Measurements from ENCODE around the gene CAPRIN2. TPM values are rescaled to one million over a fixed set of nuclear protein-coding genes. Genes with fewer than 3 reads are reported as not detected.

CAPRIN2 gene
- total and polyA plus RNA-seq, 2 experiments from 2014 or later, result 36.5 to 41.3 TPM

DNA sequence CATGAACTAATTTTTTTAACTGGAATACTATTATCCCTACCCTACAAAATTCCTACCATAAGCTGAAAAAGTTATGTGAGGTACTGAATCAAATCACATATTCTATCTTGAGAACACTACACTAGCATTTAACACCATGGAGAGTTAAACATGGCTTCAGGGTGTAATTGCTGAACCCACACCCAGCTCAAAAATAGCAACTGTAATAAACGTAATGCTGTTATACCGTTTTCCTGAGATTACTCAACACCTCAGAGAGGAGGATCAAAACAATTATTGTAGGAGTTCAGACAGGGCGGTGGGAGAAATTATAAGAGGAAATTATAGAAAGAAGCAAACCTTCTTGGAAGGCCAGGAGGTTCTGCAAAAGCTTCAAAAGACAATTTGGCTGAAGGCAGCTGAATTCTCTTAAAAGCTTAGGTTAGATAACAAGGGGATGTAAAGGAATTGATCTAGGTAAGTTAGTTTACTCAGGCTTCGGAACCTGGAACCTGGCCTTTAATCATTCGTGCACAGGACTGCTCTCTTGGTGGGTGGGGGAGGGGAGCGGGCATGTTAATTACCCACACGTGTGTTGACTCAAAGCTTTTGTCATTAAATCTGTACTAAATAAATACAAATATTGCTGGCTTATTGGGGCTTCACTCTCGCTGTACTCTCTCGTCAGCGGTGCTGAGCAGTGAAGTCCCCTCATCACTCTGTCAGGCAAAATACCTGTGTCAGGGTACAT, 47.0 kb downstream of the CAPRIN2 start:
- no peaks in the 10 kb centered on the region for H3K4me1 ChIP-seq (ENCODE audit: insufficient read depth)
- Mint-ChIP-seq H3K4me3 (no peak overlapping the region), H3K9me3 (no peaks in the 10 kb centered on the region), H3K36me3 (ENCODE audit: low read depth) (peaks cover 45% of the 10 kb centered on the region), H3K27me3 (ENCODE audit: insufficient read depth, low read depth, poor library complexity) (peaks cover 2% of the 10 kb centered on the region), H3K4me1 (peaks cover 8% of the 10 kb centered on the region; the same call in 1 of the 3 replicates), H3K27ac (no peak overlapping the region)
- H3F3A ChIP-seq (replicated peaks; ENCODE audit: low read depth), result no peaks in the 10 kb centered on the region
- TF ChIP-seq EZH2 (IDR thresholded peaks at IDR 0.05; ENCODE audit: low read depth, unreplicated experiment) (no peak), EZH2phosphoT487 (IDR thresholded peaks at IDR 0.05; ENCODE audit: unreplicated experiment) (no peak), ZNF114 (CRISPR knock-in tag; IDR thresholded peaks at IDR 0.05) (no peak), NANOG (IDR thresholded peaks at IDR 0.05; ENCODE audit: borderline replicate concordance) (no peak), STAT1 (IDR thresholded peaks at IDR 0.05; ENCODE audit: unreplicated experiment) (no peak), ZNF331 (CRISPR knock-in tag; IDR thresholded peaks at IDR 0.05; ENCODE audit: low read depth) (no peak), CREB1 (CRISPR knock-in tag; IDR thresholded peaks at IDR 0.05; ENCODE audit: low read depth) (no peak), JUNB (IDR thresholded peaks at IDR 0.05; ENCODE audit: unreplicated experiment) (no peak), POLR2AphosphoS5 (IDR thresholded peaks at IDR 0.05; ENCODE audit: low read depth) (no peak)
- TF ChIP-seq, protein P1, sequence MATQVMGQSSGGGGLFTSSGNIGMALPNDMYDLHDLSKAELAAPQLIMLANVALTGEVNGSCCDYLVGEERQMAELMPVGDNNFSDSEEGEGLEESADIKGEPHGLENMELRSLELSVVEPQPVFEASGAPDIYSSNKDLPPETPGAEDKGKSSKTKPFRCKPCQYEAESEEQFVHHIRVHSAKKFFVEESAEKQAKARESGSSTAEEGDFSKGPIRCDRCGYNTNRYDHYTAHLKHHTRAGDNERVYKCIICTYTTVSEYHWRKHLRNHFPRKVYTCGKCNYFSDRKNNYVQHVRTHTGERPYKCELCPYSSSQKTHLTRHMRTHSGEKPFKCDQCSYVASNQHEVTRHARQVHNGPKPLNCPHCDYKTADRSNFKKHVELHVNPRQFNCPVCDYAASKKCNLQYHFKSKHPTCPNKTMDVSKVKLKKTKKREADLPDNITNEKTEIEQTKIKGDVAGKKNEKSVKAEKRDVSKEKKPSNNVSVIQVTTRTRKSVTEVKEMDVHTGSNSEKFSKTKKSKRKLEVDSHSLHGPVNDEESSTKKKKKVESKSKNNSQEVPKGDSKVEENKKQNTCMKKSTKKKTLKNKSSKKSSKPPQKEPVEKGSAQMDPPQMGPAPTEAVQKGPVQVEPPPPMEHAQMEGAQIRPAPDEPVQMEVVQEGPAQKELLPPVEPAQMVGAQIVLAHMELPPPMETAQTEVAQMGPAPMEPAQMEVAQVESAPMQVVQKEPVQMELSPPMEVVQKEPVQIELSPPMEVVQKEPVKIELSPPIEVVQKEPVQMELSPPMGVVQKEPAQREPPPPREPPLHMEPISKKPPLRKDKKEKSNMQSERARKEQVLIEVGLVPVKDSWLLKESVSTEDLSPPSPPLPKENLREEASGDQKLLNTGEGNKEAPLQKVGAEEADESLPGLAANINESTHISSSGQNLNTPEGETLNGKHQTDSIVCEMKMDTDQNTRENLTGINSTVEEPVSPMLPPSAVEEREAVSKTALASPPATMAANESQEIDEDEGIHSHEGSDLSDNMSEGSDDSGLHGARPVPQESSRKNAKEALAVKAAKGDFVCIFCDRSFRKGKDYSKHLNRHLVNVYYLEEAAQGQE (IDR thresholded peaks at IDR 0.05; ENCODE audit: unreplicated experiment), result no peak
- TF ChIP-seq, protein P2, sequence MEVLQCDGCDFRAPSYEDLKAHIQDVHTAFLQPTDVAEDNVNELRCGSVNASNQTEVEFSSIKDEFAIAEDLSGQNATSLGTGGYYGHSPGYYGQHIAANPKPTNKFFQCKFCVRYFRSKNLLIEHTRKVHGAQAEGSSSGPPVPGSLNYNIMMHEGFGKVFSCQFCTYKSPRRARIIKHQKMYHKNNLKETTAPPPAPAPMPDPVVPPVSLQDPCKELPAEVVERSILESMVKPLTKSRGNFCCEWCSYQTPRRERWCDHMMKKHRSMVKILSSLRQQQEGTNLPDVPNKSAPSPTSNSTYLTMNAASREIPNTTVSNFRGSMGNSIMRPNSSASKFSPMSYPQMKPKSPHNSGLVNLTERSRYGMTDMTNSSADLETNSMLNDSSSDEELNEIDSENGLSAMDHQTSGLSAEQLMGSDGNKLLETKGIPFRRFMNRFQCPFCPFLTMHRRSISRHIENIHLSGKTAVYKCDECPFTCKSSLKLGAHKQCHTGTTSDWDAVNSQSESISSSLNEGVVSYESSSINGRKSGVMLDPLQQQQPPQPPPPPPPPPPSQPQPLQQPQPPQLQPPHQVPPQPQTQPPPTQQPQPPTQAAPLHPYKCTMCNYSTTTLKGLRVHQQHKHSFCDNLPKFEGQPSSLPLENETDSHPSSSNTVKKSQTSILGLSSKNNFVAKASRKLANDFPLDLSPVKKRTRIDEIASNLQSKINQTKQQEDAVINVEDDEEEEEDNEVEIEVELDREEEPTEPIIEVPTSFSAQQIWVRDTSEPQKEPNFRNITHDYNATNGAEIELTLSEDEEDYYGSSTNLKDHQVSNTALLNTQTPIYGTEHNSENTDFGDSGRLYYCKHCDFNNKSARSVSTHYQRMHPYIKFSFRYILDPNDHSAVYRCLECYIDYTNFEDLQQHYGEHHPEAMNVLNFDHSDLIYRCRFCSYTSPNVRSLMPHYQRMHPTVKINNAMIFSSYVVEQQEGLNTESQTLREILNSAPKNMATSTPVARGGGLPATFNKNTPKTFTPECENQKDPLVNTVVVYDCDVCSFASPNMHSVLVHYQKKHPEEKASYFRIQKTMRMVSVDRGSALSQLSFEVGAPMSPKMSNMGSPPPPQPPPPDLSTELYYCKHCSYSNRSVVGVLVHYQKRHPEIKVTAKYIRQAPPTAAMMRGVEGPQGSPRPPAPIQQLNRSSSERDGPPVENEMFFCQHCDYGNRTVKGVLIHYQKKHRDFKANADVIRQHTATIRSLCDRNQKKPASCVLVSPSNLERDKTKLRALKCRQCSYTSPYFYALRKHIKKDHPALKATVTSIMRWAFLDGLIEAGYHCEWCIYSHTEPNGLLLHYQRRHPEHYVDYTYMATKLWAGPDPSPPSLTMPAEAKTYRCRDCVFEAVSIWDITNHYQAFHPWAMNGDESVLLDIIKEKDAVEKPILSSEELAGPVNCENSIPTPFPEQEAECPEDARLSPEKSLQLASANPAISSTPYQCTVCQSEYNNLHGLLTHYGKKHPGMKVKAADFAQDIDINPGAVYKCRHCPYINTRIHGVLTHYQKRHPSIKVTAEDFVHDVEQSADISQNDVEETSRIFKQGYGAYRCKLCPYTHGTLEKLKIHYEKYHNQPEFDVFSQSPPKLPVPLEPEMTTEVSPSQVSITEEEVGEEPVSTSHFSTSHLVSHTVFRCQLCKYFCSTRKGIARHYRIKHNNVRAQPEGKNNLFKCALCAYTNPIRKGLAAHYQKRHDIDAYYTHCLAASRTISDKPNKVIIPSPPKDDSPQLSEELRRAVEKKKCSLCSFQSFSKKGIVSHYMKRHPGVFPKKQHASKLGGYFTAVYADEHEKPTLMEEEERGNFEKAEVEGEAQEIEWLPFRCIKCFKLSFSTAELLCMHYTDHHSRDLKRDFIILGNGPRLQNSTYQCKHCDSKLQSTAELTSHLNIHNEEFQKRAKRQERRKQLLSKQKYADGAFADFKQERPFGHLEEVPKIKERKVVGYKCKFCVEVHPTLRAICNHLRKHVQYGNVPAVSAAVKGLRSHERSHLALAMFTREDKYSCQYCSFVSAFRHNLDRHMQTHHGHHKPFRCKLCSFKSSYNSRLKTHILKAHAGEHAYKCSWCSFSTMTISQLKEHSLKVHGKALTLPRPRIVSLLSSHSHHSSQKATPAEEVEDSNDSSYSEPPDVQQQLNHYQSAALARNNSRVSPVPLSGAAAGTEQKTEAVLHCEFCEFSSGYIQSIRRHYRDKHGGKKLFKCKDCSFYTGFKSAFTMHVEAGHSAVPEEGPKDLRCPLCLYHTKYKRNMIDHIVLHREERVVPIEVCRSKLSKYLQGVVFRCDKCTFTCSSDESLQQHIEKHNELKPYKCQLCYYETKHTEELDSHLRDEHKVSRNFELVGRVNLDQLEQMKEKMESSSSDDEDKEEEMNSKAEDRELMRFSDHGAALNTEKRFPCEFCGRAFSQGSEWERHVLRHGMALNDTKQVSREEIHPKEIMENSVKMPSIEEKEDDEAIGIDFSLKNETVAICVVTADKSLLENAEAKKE (CRISPR knock-in tag; IDR thresholded peaks at IDR 0.05), result no peak
- TF ChIP-seq, protein P3, sequence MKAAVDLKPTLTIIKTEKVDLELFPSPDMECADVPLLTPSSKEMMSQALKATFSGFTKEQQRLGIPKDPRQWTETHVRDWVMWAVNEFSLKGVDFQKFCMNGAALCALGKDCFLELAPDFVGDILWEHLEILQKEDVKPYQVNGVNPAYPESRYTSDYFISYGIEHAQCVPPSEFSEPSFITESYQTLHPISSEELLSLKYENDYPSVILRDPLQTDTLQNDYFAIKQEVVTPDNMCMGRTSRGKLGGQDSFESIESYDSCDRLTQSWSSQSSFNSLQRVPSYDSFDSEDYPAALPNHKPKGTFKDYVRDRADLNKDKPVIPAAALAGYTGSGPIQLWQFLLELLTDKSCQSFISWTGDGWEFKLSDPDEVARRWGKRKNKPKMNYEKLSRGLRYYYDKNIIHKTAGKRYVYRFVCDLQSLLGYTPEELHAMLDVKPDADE (IDR thresholded peaks at IDR 0.05), result no peak
- TF ChIP-seq, protein P4, sequence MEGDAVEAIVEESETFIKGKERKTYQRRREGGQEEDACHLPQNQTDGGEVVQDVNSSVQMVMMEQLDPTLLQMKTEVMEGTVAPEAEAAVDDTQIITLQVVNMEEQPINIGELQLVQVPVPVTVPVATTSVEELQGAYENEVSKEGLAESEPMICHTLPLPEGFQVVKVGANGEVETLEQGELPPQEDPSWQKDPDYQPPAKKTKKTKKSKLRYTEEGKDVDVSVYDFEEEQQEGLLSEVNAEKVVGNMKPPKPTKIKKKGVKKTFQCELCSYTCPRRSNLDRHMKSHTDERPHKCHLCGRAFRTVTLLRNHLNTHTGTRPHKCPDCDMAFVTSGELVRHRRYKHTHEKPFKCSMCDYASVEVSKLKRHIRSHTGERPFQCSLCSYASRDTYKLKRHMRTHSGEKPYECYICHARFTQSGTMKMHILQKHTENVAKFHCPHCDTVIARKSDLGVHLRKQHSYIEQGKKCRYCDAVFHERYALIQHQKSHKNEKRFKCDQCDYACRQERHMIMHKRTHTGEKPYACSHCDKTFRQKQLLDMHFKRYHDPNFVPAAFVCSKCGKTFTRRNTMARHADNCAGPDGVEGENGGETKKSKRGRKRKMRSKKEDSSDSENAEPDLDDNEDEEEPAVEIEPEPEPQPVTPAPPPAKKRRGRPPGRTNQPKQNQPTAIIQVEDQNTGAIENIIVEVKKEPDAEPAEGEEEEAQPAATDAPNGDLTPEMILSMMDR (conservative IDR thresholded peaks at IDR 0.05; ENCODE audit: low read depth in 2 of 2), result no peak
- no peak overlapping the region for H3K27ac ChIP-seq (ENCODE audit: low read depth)
- no peak for ATAC-seq
- H3K4me2 ChIP-seq, result no peak overlapping the region
- no peaks in the 10 kb centered on the region for H3K27me3 ChIP-seq (ENCODE audit: insufficient read depth)
- no peak overlapping the region for H3K4me3 ChIP-seq
- H3K9me2 ChIP-seq (ENCODE audit: insufficient read depth), result no peaks in the 10 kb centered on the region
- DNase-seq (ENCODE audit: low spot score), result peak; percentile 13
- no peaks in the 10 kb centered on the region for H4K20me1 ChIP-seq (replicated peaks; ENCODE audit: insufficient read depth)
- peaks cover 16% of the 10 kb centered on the region; the same call in 1 of the 2 replicates for H3K36me3 ChIP-seq (ENCODE audit: insufficient read depth)
- H3K79me2 ChIP-seq (replicated peaks; ENCODE audit: insufficient read depth), result no peaks in the 10 kb centered on the region
- H2AFZ ChIP-seq, result no peak overlapping the region
